HG03025 (cell line): ENCODE measurements around the gene LRRK2.
A peak's percentile ranks its signal among the peaks of the same experiment; 100 is the strongest.
"Not testable (repeated sequence)": the region's sequence is repeated elsewhere in the genome, so short reads cannot be mapped to it uniquely, and the experiment has no call there.

Experiments
- ATAC-seq: cut with Tn5 transposase; IDR thresholded peaks from one replicate; pipeline ENCODE4 v1.9.1; 2021; ENCODE audit warnings: mild to moderate bottlenecking, moderate library complexity; ENCODE audit not compliant: unreplicated experiment, low FRiP score

LRRK2 gene

DNA sequence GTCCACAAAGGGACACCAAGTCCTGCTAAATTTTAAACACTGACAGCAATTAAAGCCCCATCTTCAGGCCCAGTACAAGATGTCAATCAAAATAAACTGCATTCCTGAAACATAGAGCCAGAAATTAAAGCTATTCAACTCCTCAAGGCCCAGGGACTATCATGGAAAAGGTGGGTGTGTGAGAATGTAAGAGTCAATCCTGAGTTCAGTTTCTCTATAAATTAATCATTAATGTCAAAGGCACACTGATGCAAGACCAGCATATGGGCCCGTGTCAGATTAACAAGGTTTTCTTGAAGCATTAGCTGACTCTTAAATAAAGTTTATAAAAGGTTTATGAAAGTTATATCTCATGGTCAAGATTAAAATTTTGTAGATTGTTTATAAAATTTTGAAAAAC is 13.6 kb upstream of the LRRK2 start:
- ATAC-seq, result not testable (repeated sequence)

DNA sequence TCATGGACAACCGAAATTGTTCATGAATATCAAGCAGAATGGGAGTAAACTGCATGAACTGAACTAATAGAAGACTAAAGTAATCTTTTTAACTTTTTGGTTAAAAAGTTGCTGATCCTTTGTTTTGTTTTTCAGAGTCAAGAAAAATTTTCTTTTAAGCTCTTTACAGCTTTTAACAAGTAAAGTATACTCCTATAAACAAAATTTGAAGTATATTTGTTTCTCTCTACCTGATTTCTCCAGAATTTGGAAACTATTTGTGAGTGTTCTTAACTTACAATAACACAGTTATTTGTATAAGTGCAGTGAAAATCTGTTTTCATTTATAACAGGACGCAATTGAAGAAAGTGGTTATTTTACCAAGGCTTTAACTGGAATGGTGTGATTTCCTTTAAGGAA is 12.2 kb upstream of the LRRK2 start:
- ATAC-seq, result no peak

DNA sequence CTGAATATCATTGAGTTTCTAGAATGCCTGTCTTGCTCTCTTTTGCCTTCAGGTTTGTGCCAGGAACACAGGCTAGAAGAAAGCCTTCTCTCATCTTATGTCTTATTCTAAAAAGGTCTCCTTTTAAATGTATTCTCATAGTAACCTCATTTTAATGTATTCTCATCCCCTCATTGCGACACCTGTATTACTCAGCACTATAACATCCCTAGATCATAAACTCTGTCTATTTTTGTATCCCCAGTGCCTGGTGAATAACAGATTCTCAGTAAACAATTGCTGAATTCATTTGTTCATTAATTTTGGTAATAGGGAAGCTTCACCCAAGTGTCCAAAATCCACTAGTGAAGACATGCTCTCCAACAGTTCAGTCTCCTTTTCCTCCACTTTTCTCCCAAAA is 8.8 kb upstream of the LRRK2 start:
- no peak for ATAC-seq

DNA sequence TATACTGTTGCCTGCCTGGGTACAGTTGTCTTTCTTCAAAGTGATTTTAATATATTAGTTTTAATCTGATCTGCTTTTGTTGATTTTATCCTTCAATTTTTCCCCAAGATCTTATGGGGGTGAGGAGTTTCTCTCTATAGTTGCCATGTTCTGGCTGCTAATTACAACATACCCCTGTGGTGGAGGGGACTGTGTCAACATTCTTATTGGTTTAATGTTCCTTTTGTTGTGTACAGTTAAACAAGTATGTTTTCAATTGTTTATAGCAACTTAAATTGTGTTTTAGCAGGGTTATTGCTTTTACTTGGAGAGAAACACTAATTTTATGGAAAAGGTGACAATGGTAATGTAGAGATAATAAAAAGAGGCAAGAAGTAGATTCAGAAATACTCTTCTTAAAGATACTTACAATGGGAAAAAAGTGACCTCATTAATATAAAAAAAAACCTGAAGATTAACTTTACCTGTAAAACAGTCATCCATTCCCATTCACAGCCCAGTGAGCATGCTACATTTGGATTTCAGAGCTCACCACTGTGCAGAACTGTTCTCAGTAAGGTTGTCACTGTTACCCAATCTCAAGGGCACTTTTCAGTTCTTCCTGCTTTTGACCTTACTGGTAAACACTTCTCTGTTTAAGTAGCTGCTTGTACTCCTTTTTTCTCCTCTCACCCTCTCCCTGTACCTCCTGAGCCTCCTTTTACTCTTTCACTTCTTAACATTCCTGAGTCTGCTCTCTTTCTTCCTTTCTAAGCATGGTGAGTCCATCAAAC is 8.1 kb upstream of the LRRK2 start:
- ATAC-seq, result no peak

DNA sequence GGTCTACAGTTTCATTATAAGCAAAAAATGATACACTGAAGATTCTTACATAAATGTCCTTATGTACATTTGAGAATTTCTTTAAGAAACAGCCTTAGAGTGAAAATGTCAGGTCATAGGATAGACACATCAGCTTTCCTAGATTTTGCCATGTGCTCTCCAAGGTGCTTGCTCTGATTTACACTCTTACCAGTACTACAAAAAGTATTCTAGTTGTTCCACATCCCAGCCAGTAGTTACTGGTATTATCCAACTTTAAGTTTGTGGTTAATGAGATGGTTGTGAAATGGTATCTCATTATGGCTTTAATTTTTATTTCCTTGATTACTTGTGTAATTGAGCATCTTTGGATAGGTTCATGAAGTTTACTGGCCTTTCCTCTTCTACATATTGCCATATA is 5.0 kb upstream of the LRRK2 start:
- no peak for ATAC-seq

DNA sequence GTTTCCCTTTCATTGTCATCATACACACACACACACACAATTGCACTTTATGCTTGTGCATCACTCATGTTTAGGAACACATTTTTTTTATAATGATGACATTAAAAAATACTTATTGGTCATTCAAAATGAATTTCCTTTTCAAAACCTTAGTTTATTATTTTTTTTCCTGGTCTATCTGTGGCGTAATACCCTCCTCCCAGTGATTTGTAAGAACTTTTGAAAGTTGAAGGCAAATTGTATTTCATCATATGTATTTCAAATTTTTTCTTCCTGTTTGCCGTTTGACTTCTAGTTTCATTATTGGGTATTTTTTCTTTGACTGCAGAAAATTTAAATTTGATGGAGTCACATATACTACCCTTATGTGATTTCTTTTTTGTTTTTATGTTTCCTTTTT is 2.5 kb upstream of the LRRK2 start:
- no peak for ATAC-seq

DNA sequence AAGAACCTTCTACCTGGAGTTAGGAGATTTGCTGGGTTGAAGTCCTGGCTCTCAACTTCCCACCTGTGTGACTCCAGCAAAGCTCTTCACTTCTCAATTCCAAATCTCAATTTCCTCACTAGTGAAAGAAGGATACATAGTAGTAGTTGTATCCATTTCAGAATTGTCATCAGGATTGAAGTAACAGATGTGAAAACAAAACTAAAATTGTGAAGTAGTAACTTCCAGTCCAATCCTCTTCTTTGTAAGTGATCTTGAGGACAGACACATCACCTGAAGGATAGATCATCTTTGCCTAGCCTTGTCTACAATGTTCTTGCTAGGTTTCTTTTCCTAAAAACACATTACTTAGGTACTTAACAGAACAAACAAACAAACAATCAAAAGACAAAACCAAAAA is 1.2 kb upstream of the LRRK2 start:
- no peak for ATAC-seq

DNA sequence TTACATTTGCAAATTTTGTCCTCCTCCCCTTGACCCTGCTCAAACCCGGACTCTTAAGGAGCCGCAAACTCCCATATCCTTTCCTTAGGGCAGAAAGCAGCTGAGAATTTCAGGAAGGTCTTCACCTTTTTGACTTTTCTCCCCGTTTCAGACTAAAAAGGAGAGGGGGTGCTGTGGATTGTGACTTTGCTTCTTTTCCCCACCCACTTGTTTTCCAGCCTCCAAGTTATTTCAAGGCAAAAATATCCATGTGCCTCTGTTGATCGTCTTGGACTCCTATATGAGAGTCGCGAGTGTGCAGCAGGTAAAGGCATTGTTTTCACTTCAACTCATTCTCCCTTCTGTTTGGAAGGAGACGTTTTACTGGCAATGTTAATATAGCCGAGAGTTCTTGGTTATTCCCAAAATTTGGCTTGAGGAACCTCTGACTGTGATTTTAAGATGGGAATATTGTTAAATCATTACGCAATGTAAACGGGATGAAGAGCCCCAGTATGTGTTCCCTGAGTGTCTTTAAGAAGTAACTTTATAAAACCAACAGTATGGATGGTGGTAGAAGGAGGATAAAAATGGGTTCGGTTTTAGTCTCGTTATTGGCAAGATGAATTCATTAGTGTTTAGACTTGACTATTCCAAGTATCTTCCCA is 663 bp downstream of the LRRK2 start:
- ATAC-seq, result no peak

DNA sequence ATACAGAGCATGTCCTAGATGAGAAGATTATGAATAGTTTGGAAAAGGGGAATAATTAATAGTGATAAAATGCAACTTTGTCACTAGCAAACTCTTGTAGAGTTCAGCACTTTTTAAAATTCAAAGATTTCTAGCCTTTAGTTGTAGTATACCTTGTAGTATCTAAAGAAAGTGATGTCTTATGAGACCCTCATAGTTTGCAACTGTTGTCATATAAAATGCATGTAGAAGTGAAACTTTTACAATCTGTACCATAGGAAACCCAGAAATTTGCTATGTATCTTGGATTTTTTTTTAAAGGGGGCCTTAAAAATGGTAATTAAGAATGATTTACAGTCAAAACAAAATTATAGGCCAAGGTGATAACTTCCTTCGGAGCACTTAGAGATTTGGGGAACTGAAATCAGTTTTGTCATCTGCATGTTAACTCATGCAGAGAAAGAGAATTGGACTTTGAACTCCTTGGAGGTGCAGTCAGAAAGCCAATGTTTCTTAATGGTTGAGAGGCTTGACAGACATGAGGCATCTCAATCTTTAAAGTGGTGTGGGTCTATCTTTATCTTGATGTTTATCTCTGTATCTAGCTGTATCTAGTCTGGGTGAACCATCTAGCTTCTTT is 1.3 kb downstream of the LRRK2 start:
- ATAC-seq, result peak; percentile 55

DNA sequence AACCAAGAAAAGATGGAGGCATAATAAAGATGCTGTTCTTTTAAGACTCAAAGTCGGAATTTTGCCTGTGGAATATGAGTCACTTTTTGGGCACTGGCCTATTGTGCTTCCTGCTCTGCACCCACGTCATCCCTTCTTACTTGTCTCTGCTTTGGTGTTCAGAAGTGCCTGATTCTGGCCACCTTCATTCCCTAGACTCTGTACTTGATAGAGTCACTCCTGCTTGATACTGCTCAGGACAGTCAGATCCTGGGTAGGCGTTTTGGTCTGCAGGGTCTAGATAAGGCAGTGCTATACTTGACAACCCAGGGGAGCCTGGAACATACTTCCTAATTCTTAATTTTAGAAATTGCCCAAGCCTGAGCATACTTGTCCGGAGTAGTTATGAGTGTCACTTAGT is 1.9 kb downstream of the LRRK2 start:
- ATAC-seq, result no peak

DNA sequence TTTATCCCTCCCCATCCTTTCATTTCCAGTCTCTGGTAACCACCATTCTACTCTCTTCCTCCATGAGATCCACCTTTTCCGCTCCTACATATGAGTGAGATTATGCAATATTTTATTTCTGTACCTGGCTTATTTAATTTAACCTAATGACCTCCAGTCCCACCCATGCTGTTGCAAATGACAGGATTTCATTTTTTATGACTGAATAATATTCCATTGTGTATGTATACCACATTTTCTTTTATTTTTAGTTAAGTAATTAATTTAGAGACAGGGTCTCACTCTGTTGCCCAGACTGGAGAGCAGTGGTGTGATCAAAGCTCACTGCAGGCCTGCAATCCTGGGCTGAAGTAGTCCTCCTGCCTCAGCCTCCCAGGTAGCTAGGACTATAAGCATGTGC is 2.6 kb downstream of the LRRK2 start:
- ATAC-seq, result no peak

DNA sequence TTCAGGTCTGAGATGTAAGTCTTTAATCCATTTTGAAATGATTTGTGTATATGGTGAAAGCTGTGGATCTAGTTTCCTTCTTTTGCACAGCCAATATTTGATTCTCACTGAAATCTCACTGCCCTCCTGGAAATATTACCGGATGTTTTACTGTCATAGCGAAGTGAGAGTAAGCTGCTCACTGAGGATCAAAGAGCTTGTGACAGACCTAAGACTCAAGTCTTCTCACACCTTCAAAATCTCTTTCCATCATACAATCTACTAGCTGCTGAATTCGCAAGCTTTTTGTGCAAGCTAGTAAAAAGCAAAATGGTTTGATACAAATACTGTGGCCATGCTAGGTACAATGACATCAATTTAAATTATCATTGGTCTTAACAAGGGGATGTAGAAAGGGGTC is 3.9 kb downstream of the LRRK2 start:
- ATAC-seq, result no peak

DNA sequence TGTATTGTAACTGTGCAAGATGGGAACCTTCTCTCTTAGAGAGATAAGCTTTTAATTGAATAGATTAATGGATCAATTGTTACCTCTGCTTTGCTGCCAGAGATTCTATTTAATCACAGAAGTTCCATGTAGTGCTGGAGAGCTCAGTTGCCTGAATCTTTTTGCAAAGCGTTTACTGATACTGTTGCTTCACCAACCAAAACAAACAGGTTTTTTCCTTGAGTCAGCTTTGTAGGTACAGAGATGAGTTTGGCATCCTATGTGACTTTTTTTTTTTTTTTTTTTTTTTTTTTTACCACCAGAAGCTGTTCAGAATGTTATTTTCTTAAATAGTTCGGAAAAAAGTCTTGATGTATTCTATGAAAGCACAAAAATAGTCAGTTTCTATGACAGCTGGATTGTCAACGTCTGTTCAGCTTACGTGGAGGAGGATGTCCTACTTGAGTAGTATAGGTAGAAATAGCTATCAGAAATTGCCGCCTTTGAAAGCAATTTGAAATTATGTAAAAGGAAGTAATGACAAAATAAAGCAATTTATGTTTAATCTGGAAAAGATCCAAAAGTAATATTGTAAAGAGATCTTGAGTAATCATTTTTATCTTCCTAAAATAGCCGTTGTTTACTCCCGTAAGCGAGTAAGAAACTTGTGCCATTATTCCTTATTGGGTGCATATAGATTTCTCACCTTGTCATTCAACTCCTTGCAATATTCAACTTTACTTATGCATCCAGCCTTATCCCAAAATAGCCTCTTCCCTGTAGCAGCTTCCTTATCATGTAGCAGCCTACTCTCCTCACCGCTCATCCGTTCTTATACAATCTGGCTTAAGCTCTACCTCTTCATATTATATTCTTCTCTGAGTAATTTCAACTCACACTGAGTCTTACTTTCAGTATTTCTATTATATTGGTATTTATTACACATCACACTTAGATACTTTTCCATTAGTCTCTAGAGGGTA is 5.2 kb downstream of the LRRK2 start:
- ATAC-seq, result no peak

DNA sequence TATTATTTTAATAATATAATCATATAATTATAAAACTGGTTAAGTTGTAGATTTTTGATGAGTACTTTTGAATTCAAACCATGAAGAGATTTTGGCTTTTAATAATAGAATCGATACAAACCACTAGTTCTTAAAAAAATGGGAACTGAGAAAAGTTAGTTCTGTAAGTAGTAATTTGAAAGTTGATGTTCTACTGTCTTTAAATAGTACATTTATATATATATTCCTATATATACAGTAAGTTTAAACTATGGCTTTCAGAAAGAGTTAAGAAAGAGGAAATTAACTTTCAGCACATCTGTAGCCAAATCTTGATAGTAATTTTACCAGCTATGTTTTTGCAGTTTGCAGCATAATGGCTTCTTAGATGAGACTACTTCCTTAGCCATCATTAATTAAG is 7.8 kb downstream of the LRRK2 start:
- peak; percentile 59 for ATAC-seq

DNA sequence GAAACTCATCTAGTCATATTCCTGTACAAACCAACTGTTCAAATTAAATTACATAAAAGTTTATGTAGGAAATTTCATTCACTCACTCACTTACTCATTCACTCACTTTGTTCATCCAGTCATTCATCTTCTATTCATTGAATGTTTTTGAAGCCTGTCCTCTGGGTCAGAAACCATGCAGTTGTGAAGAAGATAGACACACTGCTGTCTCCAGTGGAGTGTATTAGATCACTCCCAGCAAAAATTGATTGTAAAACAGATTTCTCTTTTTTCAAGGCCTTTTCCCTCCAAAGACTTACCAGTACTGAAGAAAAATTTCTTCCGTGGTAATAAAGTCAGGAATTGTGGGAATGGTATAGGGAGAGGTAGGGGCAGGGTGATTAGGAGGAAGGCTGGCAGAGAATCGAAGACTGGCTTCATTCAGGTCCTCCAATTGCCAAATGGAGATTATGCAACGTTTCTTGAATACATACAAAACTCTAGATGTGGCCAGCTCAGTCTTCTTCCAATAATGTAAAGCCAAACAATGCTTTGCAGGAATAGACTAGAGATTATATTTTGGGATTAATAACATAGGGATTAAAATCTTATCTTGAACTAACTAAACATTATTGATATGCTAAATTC is 9.1 kb downstream of the LRRK2 start:
- ATAC-seq, result no peak

DNA sequence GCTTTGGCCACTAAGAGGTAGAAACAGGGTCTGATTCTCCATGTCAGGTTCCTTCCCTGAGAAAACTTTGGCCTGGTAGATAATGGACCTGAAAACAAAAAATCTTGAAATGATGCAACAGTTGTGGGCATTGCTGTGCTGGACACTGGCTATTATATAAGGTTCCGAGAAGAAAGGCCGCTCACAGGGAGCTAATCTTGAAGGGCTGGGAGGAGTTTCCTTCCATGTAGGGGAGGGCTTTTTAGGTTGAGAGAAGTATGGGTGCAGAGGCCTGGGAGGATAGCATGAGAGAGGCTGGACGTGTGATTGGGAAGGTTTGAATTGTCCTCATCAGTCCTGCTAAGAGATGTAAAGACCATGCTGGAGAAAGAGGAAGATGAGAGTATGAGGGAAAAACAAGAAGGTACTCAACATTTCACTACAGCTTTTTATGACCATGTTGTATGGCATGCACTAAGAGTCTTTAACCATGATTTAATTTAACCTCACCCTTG is 11.6 kb downstream of the LRRK2 start:
- ATAC-seq, result no peak

DNA sequence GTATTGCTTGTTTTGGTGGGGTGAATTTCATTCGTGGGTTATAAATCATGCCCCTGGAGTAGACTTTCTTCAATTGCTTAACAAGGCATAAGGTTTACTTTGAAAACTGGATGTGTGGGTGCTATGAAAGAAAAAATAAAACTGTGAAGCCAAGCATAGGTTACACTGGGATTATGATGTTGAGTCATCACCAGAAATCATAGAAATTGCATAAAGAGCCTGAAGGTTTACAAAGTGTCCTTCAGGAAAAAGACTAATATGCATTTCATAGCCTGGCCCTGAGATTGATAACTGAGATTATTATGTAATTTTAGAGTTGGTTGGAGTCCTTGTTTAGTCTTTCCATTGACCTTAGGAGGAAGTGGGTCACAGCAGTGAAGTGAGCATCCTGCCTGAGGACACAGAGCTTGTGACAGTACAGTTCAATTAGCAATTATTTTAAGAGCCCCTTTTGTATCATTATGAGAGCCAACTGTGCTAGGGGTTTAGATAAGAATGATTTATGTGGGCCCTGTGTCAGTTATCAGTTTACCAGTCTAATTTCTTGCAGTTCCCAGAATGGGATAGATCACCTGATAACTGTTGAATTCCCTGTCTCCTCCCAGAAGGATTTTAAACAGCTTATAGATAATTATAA is 13.6 kb downstream of the LRRK2 start:
- ATAC-seq, result no peak

DNA sequence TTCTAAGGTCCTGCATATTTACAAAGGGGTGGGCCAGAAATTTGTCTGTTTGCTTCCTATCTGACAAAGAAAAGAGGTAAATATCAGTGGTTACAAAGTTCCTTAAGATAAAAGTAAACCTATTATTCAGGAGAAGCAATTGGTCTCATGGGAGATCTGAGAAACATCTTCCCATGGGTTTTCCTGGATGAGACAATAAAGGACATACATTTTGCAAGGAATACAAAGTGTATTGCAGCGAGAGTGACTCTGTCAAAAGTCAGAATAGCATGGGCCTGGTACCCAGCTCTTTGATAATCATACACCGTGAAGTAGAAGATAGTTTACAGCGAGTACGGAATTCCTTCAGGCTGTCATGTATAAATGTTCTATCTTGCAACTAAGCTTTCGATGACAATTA is 14.2 kb downstream of the LRRK2 start:
- ATAC-seq, result no peak

DNA sequence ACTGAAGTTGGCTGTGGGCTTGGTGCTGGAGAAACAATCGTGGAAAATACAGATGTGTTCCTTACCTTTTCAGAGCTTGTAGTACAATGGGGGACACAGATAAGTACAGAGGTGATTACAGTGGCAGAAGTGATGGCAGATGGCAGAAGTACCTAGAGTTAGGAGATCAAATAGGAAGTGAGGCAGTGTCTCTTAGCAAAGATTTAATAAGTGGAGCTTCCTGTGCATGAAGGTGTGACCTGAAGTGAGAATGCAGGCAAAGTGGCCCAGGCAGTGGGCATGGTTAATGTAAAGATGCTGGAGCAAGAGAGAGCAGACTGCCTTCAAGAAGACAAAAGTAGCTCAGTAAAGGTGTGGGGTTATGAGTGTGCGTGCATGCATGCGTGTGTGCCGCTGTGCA is 16.0 kb downstream of the LRRK2 start:
- ATAC-seq, result no peak

DNA sequence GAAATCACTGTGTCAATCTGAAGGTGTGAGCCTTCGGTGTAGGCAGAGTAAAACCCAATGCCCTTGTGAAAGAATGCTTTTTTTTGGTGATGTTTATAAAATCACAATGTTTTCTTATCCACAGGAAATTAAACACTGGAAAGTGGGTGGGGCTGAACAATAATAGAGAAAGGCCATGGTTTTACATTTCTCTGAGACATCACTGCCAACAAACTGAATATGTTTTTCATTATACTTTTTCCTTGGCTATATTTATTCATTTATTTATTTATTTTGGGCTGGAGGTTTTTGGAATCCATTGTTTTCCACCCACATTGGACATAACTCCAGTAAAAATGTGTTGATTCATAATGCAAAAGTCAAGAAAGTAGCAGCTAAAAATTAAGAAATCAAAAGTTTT is 16.9 kb downstream of the LRRK2 start:
- ATAC-seq, result no peak
